ENCODE data around the gene EGFR.

EGFR gene

DNA sequence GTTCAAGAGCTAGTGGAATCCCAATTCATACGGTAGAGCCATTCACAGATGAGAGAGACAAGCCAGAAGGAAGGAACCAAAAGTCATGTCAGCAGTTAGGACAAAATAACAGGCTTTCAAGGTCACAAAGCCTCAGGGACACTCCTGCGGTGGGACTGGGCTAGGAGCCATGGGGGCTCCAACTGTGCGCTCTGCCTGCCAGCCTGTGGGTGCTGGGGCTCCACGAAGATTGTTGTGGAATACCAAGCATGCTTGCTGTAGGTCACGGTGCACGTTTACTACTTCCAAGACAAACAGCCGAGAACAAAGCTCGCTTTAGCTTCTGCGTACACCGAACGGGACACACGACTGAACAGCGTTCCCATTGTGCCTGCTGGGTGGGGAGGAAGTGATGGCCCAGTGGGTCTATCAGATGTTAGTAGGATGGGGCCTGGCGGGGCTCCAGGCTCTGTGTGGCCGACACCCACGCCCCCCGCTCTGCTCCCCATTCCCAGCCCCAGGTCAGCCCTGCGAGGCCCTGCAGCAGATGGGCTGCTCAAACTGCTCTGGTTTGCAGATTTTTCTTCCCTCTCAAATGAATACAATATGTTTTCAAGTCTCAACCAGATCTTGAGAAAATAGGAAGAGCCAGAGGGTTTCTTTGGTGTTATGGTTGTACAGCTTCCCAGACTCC lies 158.9 kb downstream of the EGFR start:
- Histone ChIP-seq H3K9ac (ENCODE audit: low read depth, low read length) (no peak overlapping the region), H3K27ac (ENCODE audit: low read length) (no peak overlapping the region), H3K36me3 (ENCODE audit: insufficient read depth, low read length) (no peaks in the 10 kb centered on the region), H3K4me1 (ENCODE audit: insufficient read depth, low read length) (no peaks in the 10 kb centered on the region), H2AFZ (ENCODE audit: low read depth, low read length) (no peak overlapping the region), H3K79me2 (ENCODE audit: insufficient read depth, low read length) (no peaks in the 10 kb centered on the region), H3K9me3 (ENCODE audit: insufficient read depth, low read length, severe bottlenecking) (no peaks in the 10 kb centered on the region), H4K20me1 (ENCODE audit: insufficient read depth, low read length) (no peaks in the 10 kb centered on the region), H3K4me3 (ENCODE audit: low read depth in 1 of 2, low read length in 2 of 2) (no peak overlapping the region), H3K4me2 (ENCODE audit: insufficient read depth, low read length) (no peak overlapping the region), H3K27me3 (ENCODE audit: insufficient read depth, low read length, poor library complexity) (no peaks in the 10 kb centered on the region)
- ATAC-seq (ENCODE audit: insufficient read depth, low read depth) (no peak), DNase-seq (no peak)
- TF ChIP-seq CTCF (IDR thresholded peaks at IDR 0.05; ENCODE audit: borderline replicate concordance, extremely low read depth, low read length, poor library complexity, severe bottlenecking): no peak
- TF ChIP-seq EZH2 (IDR thresholded peaks at IDR 0.05; ENCODE audit: borderline replicate concordance, low read depth, low read length, severe bottlenecking): no peak

GRCh38 chr7:55178292-55178862 lies 159.6 kb downstream of the EGFR start:
- Histone ChIP-seq H4K20me1 (ENCODE audit: insufficient read depth, low read length) (no peaks in the 10 kb centered on the region), H2AFZ (ENCODE audit: low read depth, low read length) (no peak overlapping the region), H3K36me3 (ENCODE audit: insufficient read depth, low read length) (no peaks in the 10 kb centered on the region), H3K4me2 (ENCODE audit: insufficient read depth, low read length) (no peak overlapping the region), H3K4me1 (ENCODE audit: insufficient read depth, low read length) (no peaks in the 10 kb centered on the region), H3K9me3 (ENCODE audit: insufficient read depth, low read length, severe bottlenecking) (no peaks in the 10 kb centered on the region), H3K4me3 (ENCODE audit: low read depth in 1 of 2, low read length in 2 of 2) (no peak overlapping the region), H3K27me3 (ENCODE audit: insufficient read depth, low read length, poor library complexity) (no peaks in the 10 kb centered on the region), H3K27ac (ENCODE audit: low read length) (no peak overlapping the region), H3K79me2 (ENCODE audit: insufficient read depth, low read length) (no peaks in the 10 kb centered on the region), H3K9ac (ENCODE audit: low read depth, low read length) (no peak overlapping the region)
- TF ChIP-seq CTCF (IDR thresholded peaks at IDR 0.05; ENCODE audit: borderline replicate concordance, extremely low read depth, low read length, poor library complexity, severe bottlenecking) (no peak), EZH2 (IDR thresholded peaks at IDR 0.05; ENCODE audit: borderline replicate concordance, low read depth, low read length, severe bottlenecking) (no peak)
- ATAC-seq (ENCODE audit: insufficient read depth, low read depth) (no peak), DNase-seq (no peak)

DNA sequence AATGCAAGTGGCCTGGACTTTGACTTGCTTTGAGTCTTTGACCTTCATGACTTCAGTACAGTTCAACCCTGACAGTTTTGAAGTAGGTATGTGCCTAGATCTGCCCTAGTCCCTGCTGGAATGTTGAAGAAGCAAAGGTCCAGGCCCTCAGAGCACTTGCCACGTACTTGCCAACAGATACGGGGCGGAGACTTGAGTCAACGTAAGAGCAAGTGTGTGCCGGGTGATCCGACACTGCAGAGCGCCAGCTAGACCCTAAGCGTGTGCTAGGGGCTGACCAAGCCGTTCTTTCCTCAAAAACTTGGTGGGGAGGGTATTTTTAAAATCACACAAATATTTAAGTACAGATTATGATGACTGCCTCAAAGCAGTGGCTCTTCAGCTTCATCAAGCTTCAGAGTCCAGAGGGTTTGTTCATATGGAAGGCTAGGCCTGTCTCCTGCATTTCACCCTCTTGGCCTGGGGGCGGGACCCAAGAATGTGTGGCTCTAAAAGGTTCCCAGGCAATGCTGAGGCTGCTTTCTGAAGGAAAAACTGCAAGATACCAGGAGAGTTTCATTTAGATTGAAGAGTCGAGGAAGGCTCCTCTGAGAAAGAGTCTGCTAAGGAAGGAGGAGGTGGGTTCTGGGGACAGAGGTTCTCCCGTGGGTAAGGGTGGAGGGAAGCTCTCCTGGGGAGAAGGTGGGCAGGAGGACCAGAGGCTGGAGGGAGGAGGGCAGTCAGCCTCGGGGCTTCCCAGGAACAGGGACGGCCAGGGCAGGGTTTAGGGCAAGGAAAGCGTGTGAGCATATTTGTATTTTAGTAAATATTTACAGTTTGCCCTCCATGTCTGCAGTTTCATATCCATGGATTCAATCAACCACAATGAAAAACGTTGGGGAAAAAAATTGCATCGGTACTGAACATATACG lies 160.3 kb downstream of the EGFR start:
- no peak overlapping the region for H3K4me2 ChIP-seq (ENCODE audit: insufficient read depth, low read length)
- DNase-seq: no peak

More for the DNA sequence above, 160.3 kb downstream of the EGFR start:
- Histone ChIP-seq H3K36me3 (ENCODE audit: insufficient read depth, low read length) (no peaks in the 10 kb centered on the region), H3K27me3 (ENCODE audit: insufficient read depth, low read length, poor library complexity) (no peaks in the 10 kb centered on the region), H3K4me3 (ENCODE audit: low read depth in 1 of 2, low read length in 2 of 2) (no peak overlapping the region), H3K27ac (ENCODE audit: low read length) (no peak overlapping the region), H3K9me3 (ENCODE audit: insufficient read depth, low read length, severe bottlenecking) (no peaks in the 10 kb centered on the region), H3K79me2 (ENCODE audit: insufficient read depth, low read length) (no peaks in the 10 kb centered on the region), H4K20me1 (ENCODE audit: insufficient read depth, low read length) (no peaks in the 10 kb centered on the region), H2AFZ (ENCODE audit: low read depth, low read length) (no peak overlapping the region), H3K4me1 (ENCODE audit: insufficient read depth, low read length) (no peaks in the 10 kb centered on the region), H3K9ac (ENCODE audit: low read depth, low read length) (no peak overlapping the region)
- no peak for ATAC-seq (ENCODE audit: insufficient read depth, low read depth)
- no peak for TF ChIP-seq EZH2 (IDR thresholded peaks at IDR 0.05; ENCODE audit: borderline replicate concordance, low read depth, low read length, severe bottlenecking)
- no peak for TF ChIP-seq CTCF (IDR thresholded peaks at IDR 0.05; ENCODE audit: borderline replicate concordance, extremely low read depth, low read length, poor library complexity, severe bottlenecking)
